PC-9 (cell line): ENCODE data around the gene NCDN. TPM values are rescaled to one million over a fixed set of nuclear protein-coding genes. Genes with fewer than 3 reads are reported as not detected.

Experiments used
- BruUV-seq: library from RNA; stranded (reverse); fragments of 400-500 nt; replicated peaks from 2 replicates; lab custom pipeline; 2021; lab: Mats Ljungman, UMichigan
- CTCF ChIA-PET: fragments of 300-600 bp; sonication (Branson Sonifier 250); formaldehyde crosslinking; loops from one replicate; lab custom pipeline; 2022; ENCODE audit warnings: antibody characterized with exemption; lab: Charles Lee
- POLR2A ChIA-PET: fragments of 300-600 bp; sonication (Branson Sonifier 250); formaldehyde crosslinking; loops from one replicate; lab custom pipeline; 2022; ENCODE audit warnings: antibody characterized with exemption; ENCODE audit not compliant: unreplicated experiment; lab: Charles Lee
- DNase-seq, 2 experiments: peaks; one replicate each; pipeline versions ENCODE4 v3.0.0 to v3.0.0-alpha.2; 2015 to 2022; ENCODE audit warnings: mixed read lengths in 1 of 2
- H2AFZ ChIP-seq: fragments of 200-600 bp; sonication (generic); 2 replicates; pipeline ENCODE4 v1.8.1; 2017; ENCODE audit warnings: antibody characterized with exemption
- H3F3A ChIP-seq: fragments of 200-600 bp; sonication (generic); 2 replicates; pipeline ENCODE4 v1.8.1; 2017; ENCODE audit warnings: antibody characterized with exemption, mild to moderate bottlenecking, low read depth; ENCODE audit not compliant: insufficient read depth
- H3K27ac ChIP-seq: fragments of 200-600 bp; sonication (generic); 2 replicates; pipeline ENCODE4 v1.6.1; 2016; ENCODE audit warnings: mixed run types
- H3K27me3 ChIP-seq: fragments of 200-600 bp; sonication (generic); 2 replicates; pipeline ENCODE4 v1.6.1; 2016; ENCODE audit warnings: low read depth, mixed run types; ENCODE audit not compliant: insufficient read depth
- H3K36me3 ChIP-seq: fragments of 200-600 bp; sonication (generic); 2 replicates; pipeline ENCODE4 v1.6.1; 2016; ENCODE audit warnings: low read depth, mixed run types
- H3K4me1 ChIP-seq: fragments of 200-600 bp; sonication (generic); replicated peaks from 2 replicates; pipeline ENCODE4 v1.6.1; 2016; ENCODE audit warnings: mixed run types; ENCODE audit not compliant: insufficient read depth
- H3K4me2 ChIP-seq: fragments of 200-600 bp; sonication (generic); 2 replicates; pipeline ENCODE4 v1.6.1; 2017; ENCODE audit warnings: mixed run types
- H3K4me3 ChIP-seq: fragments of 200-600 bp; sonication (generic); 2 replicates; pipeline ENCODE4 v1.6.1; 2016; ENCODE audit warnings: mixed run types
- H3K79me2 ChIP-seq: fragments of 200-600 bp; sonication (generic); 2 replicates; pipeline ENCODE4 v1.6.1; 2017; ENCODE audit warnings: low read depth, mixed run types
- H3K9me2 ChIP-seq: fragments of 200-600 bp; sonication (generic); 2 replicates; pipeline ENCODE4 v1.8.1; 2017; ENCODE audit warnings: mild to moderate bottlenecking; ENCODE audit not compliant: insufficient read depth
- H3K9me3 ChIP-seq: fragments of 200-600 bp; sonication (generic); 2 replicates; pipeline ENCODE4 v1.8.1; 2016; ENCODE audit warnings: low read depth; ENCODE audit not compliant: insufficient read depth
- H4K20me1 ChIP-seq: fragments of 200-600 bp; sonication (generic); 2 replicates; pipeline ENCODE4 v1.8.1; 2017; ENCODE audit not compliant: insufficient read depth
- CTCF ChIP-seq: fragments of 200-600 bp; sonication (generic); conservative IDR thresholded peaks from 2 replicates; pipeline ENCODE4 v1.6.1; 2017; ENCODE audit warnings: mixed run types, antibody characterized with exemption, mild to moderate bottlenecking, moderate library complexity
- EZH2 ChIP-seq: fragments of 200-600 bp; sonication (generic); IDR thresholded peaks from 2 replicates; pipeline ENCODE4 v1.8.0; 2017; ENCODE audit warnings: antibody characterized with exemption, low read depth
- intact Hi-C: fragments of 100-400 bp; cut with micrococcal nuclease; formaldehyde crosslinking; loops from one replicate; pipeline ENCODE4 v1.10.0; 2022; ENCODE audit not compliant: unreplicated experiment
- total RNA-seq: library from RNA; stranded (reverse); gene quantifications from 2 replicates; pipeline ENCODE4 v1.2.3, GENCODE V29; 2021

Gene NCDN
- total RNA-seq, 1 experiment from 2014 or later: 26.6 TPM

- no TSS peak for BruUV-seq
- ChIA-PET CTCF (no interaction called here), POLR2A (no interaction called here)
- Histone ChIP-seq H3K79me2 (peaks cover 10% of the 10 kb centered on the region), H3K9me3 (no peaks in the 10 kb centered on the region), H3F3A (peaks cover 8% of the 10 kb centered on the region; the same call in 1 of the 2 replicates), H3K27me3 (no peaks in the 10 kb centered on the region), H3K9me2 (no peaks in the 10 kb centered on the region), H2AFZ (no peak overlapping the region), H3K4me3 (no peak overlapping the region), H3K4me2 (no peak overlapping the region), H3K36me3 (no peaks in the 10 kb centered on the region), H3K4me1 (no peaks in the 10 kb centered on the region; the same call in 1 of the 2 replicates), H4K20me1 (peaks cover 13% of the 10 kb centered on the region), H3K27ac (no peak overlapping the region)
- no peak for DNase-seq
- TF ChIP-seq CTCF: no peak
- TF ChIP-seq EZH2: no peak
- intact Hi-C loops: no loop called here
Observed at GRCh38 chr1:35563166-35563565, 5.6 kb downstream of the NCDN start.

- Histone ChIP-seq H3K9me2 (no peaks in the 10 kb centered on the region), H3K4me1 (no peaks in the 10 kb centered on the region), H3K4me2 (no peak overlapping the region), H3K79me2 (no peaks in the 10 kb centered on the region), H3K9me3 (no peaks in the 10 kb centered on the region), H3F3A (peaks cover 8% of the 10 kb centered on the region; the same call in 1 of the 2 replicates), H3K27me3 (no peaks in the 10 kb centered on the region), H3K27ac (no peak overlapping the region), H3K36me3 (no peaks in the 10 kb centered on the region), H3K4me3 (no peak overlapping the region), H2AFZ (no peak overlapping the region), H4K20me1 (peaks cover 13% of the 10 kb centered on the region)
- TF ChIP-seq EZH2 (no peak), CTCF (peak; percentile 83)
- BruUV-seq: no TSS peak
- CTCF ChIA-PET: interaction anchor here (0.6 to 1.6 kb wide), 15 partner anchors 8 to 315 kb away, joined by 3 to 22 read pairs (median 4); partner anchors contain the start of gene CLSPN
- peak; percentile 69 to 79 for DNase-seq
- POLR2A ChIA-PET: interaction anchor here (0.6 kb wide), 2 partner anchors 9 to 205 kb away, joined by 3 read pairs; partner anchors contain the start of gene CLSPN
- intact Hi-C loops: loop anchor here (1.0 kb wide), 2 partner anchors 113 to 712 kb away; no protein-coding TSS in a partner anchor
Observed at GRCh38 chr1:35564037-35564883, 6.7 kb downstream of the NCDN start.

- H3K4me2 ChIP-seq: no peak overlapping the region
- BruUV-seq: no TSS peak
- no peaks in the 10 kb centered on the region for H3K79me2 ChIP-seq
- DNase-seq: no peak
- H3K27me3 ChIP-seq: no peaks in the 10 kb centered on the region
- no peak overlapping the region for H3K27ac ChIP-seq
- H3K36me3 ChIP-seq: no peaks in the 10 kb centered on the region
- H3K4me3 ChIP-seq: no peak overlapping the region
- H3K4me1 ChIP-seq: no peaks in the 10 kb centered on the region
- TF ChIP-seq EZH2 (no peak), CTCF (peak; percentile 34)
- intact Hi-C loops: loop anchor here (1.0 kb wide), 2 partner anchors 114 to 713 kb away; no protein-coding TSS in a partner anchor
- POLR2A ChIA-PET: interaction anchor here (0.6 kb wide), 2 partner anchors 8 to 204 kb away, joined by 3 read pairs; partner anchors contain the start of gene CLSPN
- CTCF ChIA-PET: interaction anchor here (0.6 to 1.6 kb wide), 12 partner anchors 9 to 204 kb away, joined by 3 to 22 read pairs (median 4); partner anchors contain the start of gene CLSPN
- no peak overlapping the region for H2AFZ ChIP-seq
- H4K20me1 ChIP-seq: peaks cover 13% of the 10 kb centered on the region
- H3K9me2 ChIP-seq: no peaks in the 10 kb centered on the region
- no peaks in the 10 kb centered on the region for H3K9me3 ChIP-seq
- H3F3A ChIP-seq: peaks cover 8% of the 10 kb centered on the region; the same call in 1 of the 2 replicates
Observed at GRCh38 chr1:35564884-35565741, 7.5 kb downstream of the NCDN start.
